ENCODE results near the gene UNC13C.

The UNC13C gene

GRCh38 chr15:54506977-54507524, 528.8 kb downstream of the UNC13C start:
- no peak for DNase-seq

- no peak for DNase-seq
Measured at GRCh38 chr15:54514601-54515000, 536.4 kb downstream of the UNC13C start.

- DNase-seq, result no peak
Measured at GRCh38 chr15:54515664-54516582, 537.7 kb downstream of the UNC13C start.

- DNase-seq, result no peak
Measured at GRCh38 chr15:54517366-54517765, 539.1 kb downstream of the UNC13C start.

GRCh38 chr15:54518156-54518882, 540.1 kb downstream of the UNC13C start:
- DNase-seq, result no peak

DNA sequence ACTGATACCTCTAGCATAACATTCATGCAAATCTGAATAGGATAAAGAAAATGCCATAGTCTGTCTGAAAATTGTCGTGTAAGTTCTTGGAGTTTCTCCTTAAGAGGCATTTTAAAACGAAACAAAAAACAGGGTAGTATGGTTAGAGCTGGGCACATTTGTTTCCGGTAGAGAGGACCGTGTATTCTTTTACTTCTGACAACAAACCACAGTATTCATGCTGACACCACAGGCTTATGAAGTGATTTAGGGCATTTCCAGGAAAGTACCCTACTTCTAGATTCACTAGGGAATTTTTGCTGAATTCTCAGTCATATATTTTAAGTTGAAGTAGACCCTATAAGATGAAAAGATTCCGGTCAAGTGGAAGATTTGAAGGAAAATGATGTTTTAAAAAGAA, 541.3 kb downstream of the UNC13C start:
- no peak for DNase-seq

DNA sequence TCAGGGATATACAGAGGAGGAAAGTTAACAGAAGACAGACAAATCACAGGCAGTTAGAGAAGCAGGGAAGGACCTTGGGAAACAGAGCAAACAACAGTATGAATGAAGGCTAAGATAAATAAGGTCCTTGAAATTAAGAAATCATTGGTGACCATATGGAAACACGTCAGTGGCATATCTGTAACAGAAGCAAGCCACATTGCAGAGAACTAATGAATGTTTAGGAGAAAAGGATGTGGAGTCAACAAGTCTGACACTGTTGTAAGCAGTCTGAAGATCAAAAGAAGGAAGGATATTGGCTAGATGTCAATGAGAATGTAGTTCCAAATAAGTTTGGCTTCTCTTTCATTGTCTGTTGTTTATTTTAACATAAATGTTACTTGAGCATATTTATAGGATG, 542.4 kb downstream of the UNC13C start:
- DNase-seq, result no peak

GRCh38 chr15:54521206-54521605, 543.0 kb downstream of the UNC13C start:
- DNase-seq, result no peak

- DNase-seq, result no peak
Measured at GRCh38 chr15:54528021-54528420, 549.8 kb downstream of the UNC13C start.

DNA sequence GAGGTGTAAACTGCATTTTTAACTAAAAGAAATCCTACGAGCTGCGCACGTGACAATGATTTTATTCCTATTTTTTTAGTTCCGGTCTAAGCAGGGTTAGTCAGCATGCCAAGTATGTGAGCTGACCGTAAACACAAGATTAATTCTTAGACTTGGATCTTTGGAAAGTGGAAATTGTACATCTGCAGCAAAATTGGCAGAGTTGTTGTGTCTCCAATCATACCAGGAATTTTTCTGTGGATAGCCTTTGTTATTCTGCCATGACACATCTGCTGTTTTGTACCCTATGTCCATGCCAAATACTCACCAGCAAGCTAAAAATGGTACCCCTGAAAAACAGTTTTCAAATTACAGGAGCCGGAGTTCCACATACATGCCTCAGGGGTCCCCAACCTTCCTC, 562.5 kb downstream of the UNC13C start:
- DNase-seq, result no peak

GRCh38 chr15:54547491-54547890, 569.2 kb downstream of the UNC13C start:
- DNase-seq, result no peak

DNA sequence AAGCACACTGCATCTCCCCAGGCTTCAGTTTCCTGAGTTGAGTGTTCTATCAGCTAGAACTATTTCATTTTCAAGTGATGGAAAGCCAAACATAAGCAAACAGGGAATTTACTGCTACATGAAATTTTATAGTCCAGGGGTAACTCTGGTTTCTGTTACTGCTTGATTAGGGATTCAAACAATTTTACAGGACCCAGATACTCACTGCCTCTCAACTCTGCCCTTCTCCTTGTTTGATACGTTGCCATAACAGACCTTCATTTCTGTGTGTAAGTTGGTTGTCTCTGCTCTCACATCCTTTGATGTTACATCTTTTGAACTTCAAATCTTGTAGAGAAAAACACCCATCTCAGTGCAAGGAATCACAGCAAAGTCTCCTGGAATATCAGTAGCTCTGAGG, 572.7 kb downstream of the UNC13C start:
- DNase-seq, result no peak

GRCh38 chr15:54556231-54556630, 578.0 kb downstream of the UNC13C start:
- no peak for DNase-seq

GRCh38 chr15:54559405-54560069, 581.3 kb downstream of the UNC13C start:
- DNase-seq, result no peak

DNA sequence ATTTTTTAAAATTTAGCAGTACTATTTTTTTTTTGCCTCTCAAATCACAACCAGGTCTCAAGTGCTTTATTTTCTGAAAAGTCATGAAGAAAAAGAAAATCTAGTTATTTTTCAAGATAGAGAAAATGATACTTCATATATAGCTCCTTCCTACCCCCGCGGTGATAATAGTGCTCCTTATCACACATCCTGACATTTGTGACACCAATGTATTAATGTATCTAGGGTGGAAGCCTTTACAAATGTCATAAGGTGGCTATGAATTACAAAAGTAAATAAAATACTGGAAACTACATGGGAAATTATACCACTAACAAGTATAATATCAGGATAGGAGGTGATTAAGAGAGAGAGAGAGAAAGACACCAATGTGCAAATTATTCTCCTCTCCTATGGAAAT, 582.2 kb downstream of the UNC13C start:
- DNase-seq, result no peak

DNA sequence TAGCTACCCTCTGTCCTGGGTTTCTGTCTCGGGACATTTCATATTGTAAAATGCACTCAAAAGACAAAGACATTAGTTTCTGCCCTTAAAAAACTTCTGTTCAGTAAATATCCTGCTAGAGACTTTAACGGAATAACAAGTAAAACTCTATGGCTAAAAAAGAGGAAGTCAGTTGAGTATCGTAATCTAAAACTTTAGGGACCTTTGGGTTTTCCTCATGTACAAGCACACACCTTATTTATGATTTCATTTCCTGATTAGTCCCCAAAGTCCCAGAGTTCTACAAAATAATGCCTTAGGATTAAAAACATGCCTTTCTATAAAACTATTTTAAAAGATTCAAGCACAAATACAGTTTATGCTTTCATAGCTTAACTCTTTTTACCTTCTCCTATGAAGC, 585.9 kb downstream of the UNC13C start:
- DNase-seq, result no peak

DNA sequence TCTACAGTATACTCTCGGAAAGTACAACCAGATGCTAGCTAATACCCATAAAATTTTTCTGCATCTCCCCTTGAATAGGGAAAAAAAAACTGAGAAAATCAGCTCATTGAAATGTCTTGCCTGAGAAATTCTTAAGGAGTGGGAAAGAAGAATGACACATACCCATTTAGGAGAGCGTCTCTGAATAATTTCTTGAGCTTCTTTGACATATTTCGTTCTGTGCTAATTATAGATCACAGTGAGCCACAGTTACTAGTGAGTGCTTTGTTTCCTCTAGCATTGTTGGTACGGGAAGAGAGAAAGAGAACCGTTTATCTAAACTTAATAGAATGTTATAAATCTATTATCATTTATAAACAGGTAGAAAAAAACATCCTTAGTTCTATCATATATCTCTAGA, 588.4 kb downstream of the UNC13C start:
- DNase-seq, result no peak

GRCh38 chr15:54567408-54568035, 589.3 kb downstream of the UNC13C start:
- DNase-seq, result no peak

DNA sequence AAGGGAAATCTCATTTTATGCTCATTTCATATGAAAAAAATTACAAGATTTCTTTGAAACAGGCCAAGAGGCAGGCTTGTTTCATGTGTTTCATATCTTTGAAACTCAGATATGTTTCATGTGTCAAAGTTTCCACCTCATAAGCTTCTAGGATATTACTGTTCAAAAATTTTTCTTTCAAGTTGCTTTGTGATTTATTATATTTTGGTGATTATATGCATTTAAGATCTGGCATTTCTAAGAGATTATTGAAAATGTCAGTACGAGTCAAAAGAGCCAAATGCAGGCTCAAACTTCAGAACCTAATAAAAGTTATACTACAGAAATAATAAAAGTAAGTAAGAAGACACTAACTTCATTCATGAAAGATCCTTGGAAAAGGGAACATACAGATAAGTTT, 590.1 kb downstream of the UNC13C start:
- no peak for DNase-seq

DNA sequence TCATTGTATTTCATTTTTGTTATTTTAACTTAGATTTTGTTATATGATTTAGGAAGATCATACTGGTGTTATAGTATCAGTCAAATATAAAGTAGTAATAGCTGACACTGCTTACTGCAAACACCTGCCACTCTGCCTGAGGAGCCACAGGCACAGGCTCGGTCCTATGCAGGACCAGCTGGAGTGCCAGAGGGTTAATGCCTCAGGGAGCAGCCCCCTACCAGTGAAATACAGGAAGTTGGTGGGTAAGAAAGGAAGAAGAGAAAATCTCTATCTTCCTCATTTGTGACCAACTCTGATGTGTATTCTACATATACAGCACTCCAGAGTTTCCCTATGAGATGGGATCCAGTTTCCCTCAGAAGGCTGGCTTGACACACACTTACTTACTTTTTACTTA, 593.3 kb downstream of the UNC13C start:
- no peak for DNase-seq

GRCh38 chr15:54575586-54575985, 597.3 kb downstream of the UNC13C start:
- no peak for DNase-seq

- no peak for DNase-seq
Measured at GRCh38 chr15:54576298-54576935, 598.2 kb downstream of the UNC13C start.
